Right lobe of liver (tissue), 6 donors: ENCODE measurements around the gene RBM19. TPM values are rescaled to one million over a fixed set of nuclear protein-coding genes. Genes with fewer than 3 reads are reported as not detected.

Experiments
- ATAC-seq, 4 donors: fragments of 200-7000 bp; cut with Tn5 transposase; one replicate each; pipeline ENCODE4 v1.9.1; 2020; ENCODE audit warnings: mild to moderate bottlenecking in 4 of 4, moderate library complexity in 4 of 4
- DNase-seq, 3 donors: peaks; one replicate each; pipeline ENCODE4 v3.0.0-alpha.2; 2020
- H3K27ac ChIP-seq, 3 donors: fragments of 200-600 bp; one replicate each; pipeline ENCODE4 v1.8.0; 2022
- H3K27me3 ChIP-seq, 2 donors: fragments of 200-600 bp; one replicate each; pipeline ENCODE4 v1.8.0; 2022
- H3K36me3 ChIP-seq, 4 donors: fragments of 200-600 bp; sonication (generic) in 1 of 4; one replicate each; pipeline versions ENCODE4 v1.5.1 to v1.8.0; 2017 to 2022; ENCODE audit warnings: control low read depth in 1 of 4
- H3K4me1 ChIP-seq, 4 donors: fragments of 200-600 bp; sonication (generic) in 1 of 4; one replicate each; pipeline versions ENCODE4 v1.5.1 to v1.8.0; 2017 to 2022; ENCODE audit warnings: control low read depth in 1 of 4
- H3K4me3 ChIP-seq, 3 donors: fragments of 200-600 bp; one replicate each; pipeline ENCODE4 v1.8.0; 2022
- H3K9me3 ChIP-seq, 4 donors: fragments of 200-600 bp; sonication (generic) in 1 of 4; one replicate each; pipeline versions ENCODE4 v1.5.1 to v1.8.0; 2017 to 2022; ENCODE audit warnings: control low read depth in 1 of 4
- POLR2A ChIP-seq: fragments of 450-650 bp; IDR thresholded peaks from one replicate; pipeline ENCODE4 v1.6.1; 2017; ENCODE audit warnings: antibody characterized with exemption, mild to moderate bottlenecking
- WGBS: methylation state at CpG from one replicate; pipeline ENCODE4 v1.1.6; 2018; ENCODE audit warnings: low coverage, low lambda C conversion rate; ENCODE audit not compliant: insufficient coverage; ENCODE audit errors: missing lambda C conversion rate; 5-methylcytosine and 5-hydroxymethylcytosine counted together
- intact Hi-C, 2 donors: fragments of 100-400 bp; cut with DNase I; formaldehyde crosslinking; loops; one replicate each; pipeline versions ENCODE4 v1.11.2 to v1.14.1; 2022
- total RNA-seq, 6 experiments: library from RNA; depleted of rRNA in 2 of 6; stranded (reverse); fragments of >200 nt in 2 of 6; fragmentation: NEBNext Ultra II Directional in 3 of 6; extraction: Animal tissue kit (Norgen Biotek cat#: 25700) in 3 of 6; gene quantifications; one replicate each; pipeline versions ENCODE4 v1.1.0 to v1.2.4, GENCODE V29; 2016 to 2023
- TF ChIP-seq, protein P1 (sequence below), 4 donors: fragments of 200-600 bp in 3 of 4; fragments of 450-650 bp in 1 of 4; IDR thresholded peaks; one replicate each; pipeline versions ENCODE4 v1.5.1 to v1.8.0; 2016 to 2022; ENCODE audit warnings: antibody characterized with exemption in 4 of 4, mild to moderate bottlenecking in 2 of 4
- donor health status: DM: no; HTN: yes; CAD: no.
- donor health status: DM: no; HTN: no; CAD: no.
- donor health status: DM: no; HTN: no; CAD: no.
- donor health status: DM: no; HTN: yes; CAD: no.
- donor health status: DM: no; HTN: yes; CAD: no.

RBM19 gene
- total RNA-seq, 6 experiments from 2014 or later = 11.3 to 17.2 (median 14.2) TPM

DNA sequence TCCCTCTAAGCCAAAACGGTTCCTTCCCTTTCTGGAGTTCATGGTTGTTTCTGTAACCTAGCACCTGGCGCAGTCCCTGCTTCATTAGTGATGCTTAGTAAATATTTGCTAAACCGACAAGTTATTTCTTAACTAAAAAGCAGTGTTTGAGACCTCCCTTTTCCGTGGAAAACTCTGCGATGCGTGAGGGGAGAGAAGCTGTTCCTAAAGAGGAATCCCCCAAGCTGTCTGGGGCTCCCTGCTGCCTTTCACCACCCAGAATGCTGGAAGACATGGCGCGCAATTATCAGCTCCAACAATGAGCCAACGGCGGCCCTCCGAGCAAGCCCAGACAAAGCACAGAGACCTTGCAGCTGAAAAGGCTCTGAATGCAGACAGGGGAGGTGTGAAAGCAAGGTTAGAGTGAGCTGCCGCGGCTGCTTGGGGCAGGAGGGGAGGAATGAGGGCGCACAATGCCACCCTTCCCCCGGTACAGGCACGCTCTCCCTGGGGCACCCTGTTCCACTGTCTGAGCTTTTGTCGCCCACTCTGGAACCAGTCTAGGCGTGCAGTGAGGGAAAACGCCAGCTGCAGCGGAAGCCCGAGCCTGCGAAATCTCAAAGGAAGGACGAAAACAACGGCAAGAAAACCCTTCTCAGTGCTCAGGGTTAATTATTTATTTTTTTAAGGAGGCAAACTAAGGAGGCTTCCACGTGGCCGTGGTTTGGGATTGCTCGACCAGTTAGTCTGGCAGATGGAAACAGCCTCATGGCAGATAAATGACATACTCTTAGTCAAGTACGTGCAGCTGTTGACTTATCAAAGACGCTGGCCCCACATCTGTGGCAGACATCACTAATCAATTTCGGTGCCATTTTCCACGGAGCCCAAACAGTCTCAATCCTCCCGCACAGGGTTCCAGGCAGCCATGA is 66.3 kb downstream of the RBM19 start:
- WGBS = 88% methylated on average over 9 of the region's 32 CpGs
- no peak for ATAC-seq
- Histone ChIP-seq H3K27me3 (no peaks in the 10 kb centered on the region), H3K27ac (no peak overlapping the region), H3K4me3 (no peak overlapping the region), H3K36me3 (peaks cover 0 to 5% (median 0%) of the 10 kb centered on the region in 4 donors), H3K4me1 (no peaks in the 10 kb centered on the region), H3K9me3 (no peaks in the 10 kb centered on the region)
- no peak for DNase-seq
- TF ChIP-seq, protein P1, sequence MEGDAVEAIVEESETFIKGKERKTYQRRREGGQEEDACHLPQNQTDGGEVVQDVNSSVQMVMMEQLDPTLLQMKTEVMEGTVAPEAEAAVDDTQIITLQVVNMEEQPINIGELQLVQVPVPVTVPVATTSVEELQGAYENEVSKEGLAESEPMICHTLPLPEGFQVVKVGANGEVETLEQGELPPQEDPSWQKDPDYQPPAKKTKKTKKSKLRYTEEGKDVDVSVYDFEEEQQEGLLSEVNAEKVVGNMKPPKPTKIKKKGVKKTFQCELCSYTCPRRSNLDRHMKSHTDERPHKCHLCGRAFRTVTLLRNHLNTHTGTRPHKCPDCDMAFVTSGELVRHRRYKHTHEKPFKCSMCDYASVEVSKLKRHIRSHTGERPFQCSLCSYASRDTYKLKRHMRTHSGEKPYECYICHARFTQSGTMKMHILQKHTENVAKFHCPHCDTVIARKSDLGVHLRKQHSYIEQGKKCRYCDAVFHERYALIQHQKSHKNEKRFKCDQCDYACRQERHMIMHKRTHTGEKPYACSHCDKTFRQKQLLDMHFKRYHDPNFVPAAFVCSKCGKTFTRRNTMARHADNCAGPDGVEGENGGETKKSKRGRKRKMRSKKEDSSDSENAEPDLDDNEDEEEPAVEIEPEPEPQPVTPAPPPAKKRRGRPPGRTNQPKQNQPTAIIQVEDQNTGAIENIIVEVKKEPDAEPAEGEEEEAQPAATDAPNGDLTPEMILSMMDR (IDR thresholded peaks at IDR 0.05) = no peak
- TF ChIP-seq POLR2A = no peak
- intact Hi-C loops = no loop called here

DNA sequence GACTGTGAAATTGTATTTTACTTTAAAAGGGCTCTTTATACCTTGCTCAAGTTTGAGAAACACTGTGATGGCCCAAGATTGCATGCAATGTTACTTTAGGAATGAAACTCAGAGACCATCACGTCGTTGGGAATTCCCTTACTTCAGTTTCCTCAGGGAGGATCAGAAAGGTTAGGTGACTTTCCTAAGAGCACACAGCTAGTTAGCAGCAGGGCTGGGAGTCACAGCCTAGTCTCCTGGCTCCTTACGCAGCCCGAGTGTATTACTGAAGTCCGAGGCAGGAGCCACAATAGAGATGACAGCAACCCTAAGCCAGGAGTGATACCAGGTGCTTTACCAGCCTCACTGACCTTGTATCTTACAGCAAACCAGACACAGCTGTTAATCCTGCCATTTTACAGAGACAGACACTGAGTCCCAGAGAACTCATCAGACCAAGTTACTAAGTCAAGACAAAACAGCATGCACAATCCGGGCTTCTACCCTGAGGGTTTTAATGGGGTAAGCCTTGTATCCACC is 67.0 kb downstream of the RBM19 start:
- Histone ChIP-seq H3K27me3 (no peaks in the 10 kb centered on the region), H3K4me3 (no peak overlapping the region), H3K27ac (no peak overlapping the region), H3K4me1 (no peaks in the 10 kb centered on the region), H3K9me3 (no peaks in the 10 kb centered on the region), H3K36me3 (peaks cover 0 to 5% (median 0%) of the 10 kb centered on the region in 4 donors)
- DNase-seq (no peak), ATAC-seq (no peak)
- intact Hi-C loops = no loop called here
- WGBS = 73% methylated on average over 3 of the region's 6 CpGs
- TF ChIP-seq POLR2A = no peak
- TF ChIP-seq, protein P1 (IDR thresholded peaks at IDR 0.05) = no peak

DNA sequence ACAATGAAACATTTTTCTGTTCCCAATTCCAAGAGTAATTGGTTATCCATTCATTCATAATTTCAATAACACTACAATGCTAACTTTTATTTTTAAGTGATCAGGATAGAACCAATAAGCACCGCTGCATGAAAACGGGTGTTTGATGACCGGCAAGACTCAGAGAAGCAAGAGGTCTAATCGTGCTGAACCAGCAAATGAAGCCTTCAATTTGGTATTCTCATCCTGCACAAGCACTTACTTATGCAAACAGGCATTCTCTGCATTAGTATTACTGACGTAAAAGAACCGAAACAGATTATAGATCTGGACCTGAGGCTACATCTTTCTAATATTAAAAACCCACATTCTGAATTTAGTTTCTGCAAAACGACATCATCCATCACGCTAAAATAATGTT is 67.7 kb downstream of the RBM19 start:
- Histone ChIP-seq H3K4me1 (no peaks in the 10 kb centered on the region), H3K27me3 (no peaks in the 10 kb centered on the region), H3K4me3 (no peak overlapping the region), H3K9me3 (no peaks in the 10 kb centered on the region), H3K27ac (no peak overlapping the region), H3K36me3 (no peaks in the 10 kb centered on the region)
- WGBS = 93% methylated on average over 8 of the region's 8 CpGs
- DNase-seq = no peak
- intact Hi-C loops = no loop called here
- TF ChIP-seq, protein P1 (IDR thresholded peaks at IDR 0.05) = no peak
- no peak for TF ChIP-seq POLR2A
- no peak for ATAC-seq

DNA sequence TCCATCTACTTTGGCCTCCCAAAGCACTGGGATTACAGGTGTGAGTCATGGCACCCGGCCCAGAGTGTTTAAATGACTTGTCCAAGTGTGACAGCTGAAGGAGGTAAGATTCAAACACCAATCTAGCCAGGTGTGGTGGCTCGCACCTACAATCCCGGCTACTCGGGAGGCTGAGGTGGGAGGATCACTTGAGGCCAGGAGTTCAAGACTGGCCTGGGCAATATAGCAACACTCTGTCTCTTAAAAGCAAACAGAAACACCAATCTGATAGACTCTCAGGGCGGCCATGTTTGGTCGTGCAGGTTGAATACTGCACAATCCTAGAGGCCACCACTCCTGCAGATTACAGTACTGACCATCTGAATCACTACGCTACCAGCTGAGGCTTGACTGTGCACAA is 68.7 kb downstream of the RBM19 start:
- no peaks in the 10 kb centered on the region for H3K4me1 ChIP-seq
- DNase-seq (no peak), ATAC-seq (no peak)
- intact Hi-C loops = no loop called here
- no peaks in the 10 kb centered on the region for H3K9me3 ChIP-seq
- H3K27me3 ChIP-seq = no peaks in the 10 kb centered on the region
- 100% methylated on average over 2 of the region's 7 CpGs for WGBS
- no peaks in the 10 kb centered on the region for H3K36me3 ChIP-seq
- TF ChIP-seq, protein P1 (IDR thresholded peaks at IDR 0.05) = no peak
- no peak for TF ChIP-seq POLR2A
- H3K27ac ChIP-seq = no peak overlapping the region
- no peak overlapping the region for H3K4me3 ChIP-seq
